Stimulated activated CD8-positive, alpha-beta memory T cell treated with anti-CD3 and anti-CD28 coated beads, Interleukin-7, amount 100 ng/mL, for 4 hours (primary cell): ENCODE results near the gene EHMT1.
"Not testable (repeated sequence)": the region's sequence is repeated elsewhere in the genome, so short reads cannot be mapped to it uniquely, and the experiment has no call there.

Experiments used
- DNase-seq, 2 donors: peaks; one replicate each; pipeline ENCODE4 v3.0.0-alpha.2; 2020; ENCODE audit warnings: low read depth in 2 of 2

Gene EHMT1

GRCh38 chr9:137759649-137760321 is 141.0 kb downstream of the EHMT1 start:
- DNase-seq: no peak

DNA sequence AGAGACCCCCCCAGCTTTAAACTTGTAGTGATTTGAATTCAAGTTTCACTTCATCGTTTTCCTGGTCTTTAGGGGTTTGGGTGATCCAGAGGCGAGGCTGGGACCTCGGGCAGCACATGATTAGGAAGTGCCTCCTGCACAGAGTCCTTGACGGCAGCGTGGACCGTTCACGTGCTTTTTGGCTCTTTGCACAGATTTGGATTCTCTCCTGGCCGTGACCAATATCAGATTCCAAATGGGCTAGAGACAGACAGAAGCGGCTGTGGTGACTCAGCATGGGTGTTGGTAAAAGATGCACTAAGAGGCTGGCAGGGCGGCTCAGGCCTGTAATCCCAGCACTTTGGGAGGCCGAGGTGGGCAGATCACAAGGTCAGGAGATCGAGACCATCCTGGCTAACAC is 141.6 kb downstream of the EHMT1 start:
- DNase-seq: no peak

- no peak for DNase-seq
These were observed 142.2 kb downstream of the EHMT1 start for GRCh38 chr9:137761032-137761431.

- DNase-seq: no peak
These were observed 143.0 kb downstream of the EHMT1 start for GRCh38 chr9:137761793-137762192.

- DNase-seq: no peak
These were observed 143.7 kb downstream of the EHMT1 start for GRCh38 chr9:137762414-137763061.

GRCh38 chr9:137763271-137763955 is 144.6 kb downstream of the EHMT1 start:
- DNase-seq: no peak

DNA sequence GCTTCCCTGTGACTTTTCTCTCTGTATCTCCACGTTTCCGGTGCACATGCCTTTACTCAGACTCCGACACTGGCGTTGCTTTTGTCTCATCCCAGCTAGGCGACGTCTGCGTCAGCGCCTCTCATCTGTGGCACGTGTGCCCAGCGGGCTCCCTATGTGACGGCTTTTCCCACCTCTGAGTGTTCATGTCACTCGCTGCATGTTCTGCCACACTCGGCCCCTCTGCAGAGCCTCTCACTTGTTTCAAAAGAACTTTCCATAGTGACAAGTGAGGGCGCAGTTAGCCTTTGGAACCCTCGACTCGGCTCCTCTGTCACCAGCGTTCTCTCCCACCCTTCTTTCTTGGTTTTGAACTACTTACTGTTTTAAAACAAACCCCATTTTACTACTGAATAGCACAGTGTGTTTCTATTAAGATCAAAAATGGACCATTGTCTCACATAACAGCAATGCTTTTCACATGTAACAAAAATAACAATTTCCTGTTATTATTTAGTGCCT is 145.4 kb downstream of the EHMT1 start:
- no peak for DNase-seq

DNA sequence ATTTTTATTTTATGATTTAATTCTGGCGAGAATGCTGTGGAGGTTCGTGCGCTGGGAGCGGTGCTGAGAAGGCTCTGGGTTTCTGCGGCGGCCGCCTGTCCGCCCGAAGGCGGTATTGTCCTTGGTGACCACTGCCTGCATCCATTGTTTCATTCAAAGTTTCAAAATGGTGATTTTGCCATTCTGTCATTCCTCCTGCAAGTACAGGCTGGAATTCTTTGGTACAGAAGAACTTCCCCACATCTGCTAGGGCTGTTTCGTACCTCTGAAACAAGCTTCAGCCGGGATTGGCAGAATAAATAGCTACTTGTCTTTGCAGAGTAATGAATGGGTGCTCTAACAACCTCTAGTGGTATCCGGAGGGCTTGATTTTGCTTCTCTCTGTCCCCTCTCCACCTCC is 146.2 kb downstream of the EHMT1 start:
- no peak for DNase-seq

GRCh38 chr9:137765536-137765935 is 146.7 kb downstream of the EHMT1 start:
- no peak for DNase-seq

DNA sequence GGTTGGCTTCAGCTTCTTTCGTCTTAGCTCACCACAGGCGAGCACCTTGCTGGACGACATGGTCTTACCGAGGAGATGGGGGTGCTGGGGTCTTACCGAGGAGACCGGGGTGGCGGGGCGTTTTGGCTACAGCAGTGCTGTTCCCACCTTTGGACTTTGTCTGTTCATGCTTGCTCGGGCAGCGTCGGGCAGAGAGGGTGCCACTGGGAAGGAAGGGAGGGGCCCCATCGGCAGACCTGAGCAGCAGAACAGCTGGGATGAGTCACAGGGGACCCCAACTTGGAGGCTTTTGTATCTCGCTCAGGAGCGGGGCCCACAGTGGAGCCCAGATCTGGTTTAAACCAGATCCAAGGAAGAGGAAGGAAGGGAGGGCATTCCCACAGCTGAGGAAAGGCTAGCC is 152.8 kb downstream of the EHMT1 start:
- no peak for DNase-seq

- no peak for DNase-seq
These were observed 153.6 kb downstream of the EHMT1 start for GRCh38 chr9:137772281-137772873.

GRCh38 chr9:137774775-137775386 is 156.1 kb downstream of the EHMT1 start:
- no peak for DNase-seq

- no peak for DNase-seq
These were observed 157.6 kb downstream of the EHMT1 start for GRCh38 chr9:137776306-137776995.

GRCh38 chr9:137777761-137778160 is 159.0 kb downstream of the EHMT1 start:
- no peak for DNase-seq

DNA sequence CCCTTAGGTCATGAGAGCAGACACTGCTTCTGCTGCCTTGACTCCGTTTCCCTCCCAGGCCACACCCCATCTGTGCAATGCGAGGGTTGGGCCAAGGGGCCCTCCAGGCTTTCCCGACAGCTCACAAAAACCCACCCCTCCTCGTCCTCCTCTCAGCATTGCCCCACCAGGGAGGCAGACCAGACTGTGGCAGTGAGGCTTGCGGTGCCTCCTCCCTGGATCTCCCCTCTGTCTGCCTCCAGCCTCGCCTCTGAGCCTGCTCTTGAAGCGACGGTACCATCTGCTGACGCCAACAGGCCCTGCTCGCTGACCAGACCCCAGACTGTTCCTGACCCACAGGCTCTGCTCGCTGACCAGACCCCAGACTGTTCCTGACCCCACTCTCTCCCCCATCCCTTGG is 159.5 kb downstream of the EHMT1 start:
- no peak for DNase-seq

- no peak for DNase-seq
These were observed 160.1 kb downstream of the EHMT1 start for GRCh38 chr9:137778914-137779313.

DNA sequence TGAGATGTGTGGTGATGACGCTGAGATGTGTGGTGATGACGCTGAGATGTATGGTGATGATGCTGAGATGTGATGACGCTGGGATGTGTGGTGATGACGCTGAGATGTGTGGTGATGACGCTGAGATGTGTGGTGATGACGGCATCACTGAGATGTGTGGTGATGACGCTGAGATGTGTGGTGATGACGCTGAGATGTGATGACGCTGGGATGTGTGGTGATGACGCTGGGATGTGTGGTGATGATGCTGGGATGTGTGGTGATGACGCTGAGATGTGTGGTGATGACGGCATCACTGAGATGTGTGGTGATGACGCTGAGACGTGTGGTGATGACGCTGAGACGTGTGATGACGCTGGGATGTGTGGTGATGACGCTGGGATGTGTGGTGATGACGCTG is 161.2 kb downstream of the EHMT1 start:
- DNase-seq: not testable (repeated sequence)

- DNase-seq: no peak
These were observed 163.2 kb downstream of the EHMT1 start for GRCh38 chr9:137781906-137782585.

- DNase-seq: no peak
These were observed 164.7 kb downstream of the EHMT1 start for GRCh38 chr9:137783521-137783920.

GRCh38 chr9:137784046-137784445 is 165.2 kb downstream of the EHMT1 start:
- DNase-seq: no peak
